Measurements from ENCODE around the gene HOXD11.

HOXD11 gene

GRCh38 chr2:176128982-176129796, 22.1 kb downstream of the HOXD11 start, which contains the start of gene HOXD8:
Gene HOXD8 (plus strand): TSS chr2:176129705. CDS start chr2:176130367, 662 bp downstream.
- peak within 1 kb of the TSS; percentile 82 for H3K27ac ChIP-seq
- TF ChIP-seq, protein P1, sequence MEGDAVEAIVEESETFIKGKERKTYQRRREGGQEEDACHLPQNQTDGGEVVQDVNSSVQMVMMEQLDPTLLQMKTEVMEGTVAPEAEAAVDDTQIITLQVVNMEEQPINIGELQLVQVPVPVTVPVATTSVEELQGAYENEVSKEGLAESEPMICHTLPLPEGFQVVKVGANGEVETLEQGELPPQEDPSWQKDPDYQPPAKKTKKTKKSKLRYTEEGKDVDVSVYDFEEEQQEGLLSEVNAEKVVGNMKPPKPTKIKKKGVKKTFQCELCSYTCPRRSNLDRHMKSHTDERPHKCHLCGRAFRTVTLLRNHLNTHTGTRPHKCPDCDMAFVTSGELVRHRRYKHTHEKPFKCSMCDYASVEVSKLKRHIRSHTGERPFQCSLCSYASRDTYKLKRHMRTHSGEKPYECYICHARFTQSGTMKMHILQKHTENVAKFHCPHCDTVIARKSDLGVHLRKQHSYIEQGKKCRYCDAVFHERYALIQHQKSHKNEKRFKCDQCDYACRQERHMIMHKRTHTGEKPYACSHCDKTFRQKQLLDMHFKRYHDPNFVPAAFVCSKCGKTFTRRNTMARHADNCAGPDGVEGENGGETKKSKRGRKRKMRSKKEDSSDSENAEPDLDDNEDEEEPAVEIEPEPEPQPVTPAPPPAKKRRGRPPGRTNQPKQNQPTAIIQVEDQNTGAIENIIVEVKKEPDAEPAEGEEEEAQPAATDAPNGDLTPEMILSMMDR (conservative IDR thresholded peaks at IDR 0.05), result no peak

DNA sequence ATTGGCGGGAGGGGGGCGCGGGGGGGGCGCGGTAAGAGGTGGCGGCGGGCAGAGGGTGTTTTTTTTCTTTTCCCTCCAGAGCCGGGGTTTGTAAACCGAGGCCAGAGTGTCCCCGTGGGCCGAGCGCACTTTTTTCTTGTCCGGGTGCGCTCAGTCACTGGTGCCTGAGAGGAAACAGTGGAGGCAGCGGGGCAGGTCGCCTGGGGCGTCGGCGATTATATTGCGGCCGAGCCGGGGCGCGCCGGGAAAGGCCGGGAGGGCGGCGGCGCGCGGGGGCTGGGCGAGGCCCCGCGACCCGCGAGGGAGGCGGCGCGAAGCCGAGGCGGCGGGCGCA, 22.7 kb downstream of the HOXD11 start:
- TF ChIP-seq, protein P1 (conservative IDR thresholded peaks at IDR 0.05), result no peak
- peak overlapping the region; percentile 82 for H3K27ac ChIP-seq

GRCh38 chr2:176130147-176130956, 23.3 kb downstream of the HOXD11 start:
- TF ChIP-seq, protein P1 (conservative IDR thresholded peaks at IDR 0.05), result no peak; the same call in 1 of the 2 replicates
- H3K27ac ChIP-seq, result peak overlapping the region; percentile 82

DNA sequence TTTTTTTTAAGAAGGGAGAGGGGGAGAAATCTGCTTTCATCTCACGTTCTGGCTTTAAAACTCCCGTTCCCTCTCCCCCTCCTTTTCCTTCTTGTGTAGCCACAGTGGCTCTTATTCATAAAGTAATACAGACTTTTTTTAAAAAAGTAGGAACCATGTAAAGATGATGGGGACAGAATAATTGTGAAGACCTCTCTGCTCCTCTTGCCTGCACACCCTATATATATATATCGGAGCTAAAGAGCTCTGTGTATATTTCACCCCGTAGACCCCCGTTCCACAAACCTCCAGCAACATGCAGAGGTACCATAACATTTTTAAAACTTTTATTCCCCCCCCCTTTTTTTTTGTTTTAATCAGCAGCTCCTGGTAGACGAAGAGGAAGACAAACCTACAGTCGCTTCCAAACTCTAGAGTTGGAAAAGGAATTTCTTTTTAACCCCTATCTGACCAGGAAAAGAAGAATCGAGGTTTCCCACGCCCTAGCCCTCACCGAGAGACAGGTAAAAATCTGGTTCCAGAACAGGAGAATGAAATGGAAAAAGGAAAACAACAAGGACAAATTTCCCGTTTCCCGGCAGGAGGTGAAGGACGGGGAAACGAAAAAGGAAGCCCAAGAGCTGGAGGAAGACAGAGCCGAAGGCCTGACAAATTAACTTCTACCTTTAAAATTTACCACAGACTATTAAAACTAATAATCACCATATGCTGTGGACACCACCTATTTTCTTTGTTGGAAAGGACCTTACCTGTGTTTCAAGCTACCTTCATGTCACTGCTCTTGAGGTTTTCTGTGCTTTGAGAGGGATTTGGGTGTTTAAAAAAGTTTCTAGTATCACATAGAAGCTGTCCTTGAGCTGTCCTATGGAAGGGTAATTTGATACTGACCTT, 24.1 kb downstream of the HOXD11 start:
- peak overlapping the region; percentile 82 for H3K27ac ChIP-seq
- TF ChIP-seq, protein P1 (conservative IDR thresholded peaks at IDR 0.05), result no peak

GRCh38 chr2:176131848-176132158, 24.7 kb downstream of the HOXD11 start:
- TF ChIP-seq, protein P1 (conservative IDR thresholded peaks at IDR 0.05), result no peak
- no peak overlapping the region for H3K27ac ChIP-seq

GRCh38 chr2:176132205-176133171, 25.4 kb downstream of the HOXD11 start:
- no peak overlapping the region for H3K27ac ChIP-seq
- TF ChIP-seq, protein P1 (conservative IDR thresholded peaks at IDR 0.05), result no peak
